ENCODE measurements around the gene WIPF3.
A peak's percentile ranks its signal among the peaks of the same experiment; 100 is the strongest.

The WIPF3 gene

GRCh38 chr7:29921404-29922010, 115.2 kb downstream of the WIPF3 start:
- DNase-seq: peak; percentile 30

DNA sequence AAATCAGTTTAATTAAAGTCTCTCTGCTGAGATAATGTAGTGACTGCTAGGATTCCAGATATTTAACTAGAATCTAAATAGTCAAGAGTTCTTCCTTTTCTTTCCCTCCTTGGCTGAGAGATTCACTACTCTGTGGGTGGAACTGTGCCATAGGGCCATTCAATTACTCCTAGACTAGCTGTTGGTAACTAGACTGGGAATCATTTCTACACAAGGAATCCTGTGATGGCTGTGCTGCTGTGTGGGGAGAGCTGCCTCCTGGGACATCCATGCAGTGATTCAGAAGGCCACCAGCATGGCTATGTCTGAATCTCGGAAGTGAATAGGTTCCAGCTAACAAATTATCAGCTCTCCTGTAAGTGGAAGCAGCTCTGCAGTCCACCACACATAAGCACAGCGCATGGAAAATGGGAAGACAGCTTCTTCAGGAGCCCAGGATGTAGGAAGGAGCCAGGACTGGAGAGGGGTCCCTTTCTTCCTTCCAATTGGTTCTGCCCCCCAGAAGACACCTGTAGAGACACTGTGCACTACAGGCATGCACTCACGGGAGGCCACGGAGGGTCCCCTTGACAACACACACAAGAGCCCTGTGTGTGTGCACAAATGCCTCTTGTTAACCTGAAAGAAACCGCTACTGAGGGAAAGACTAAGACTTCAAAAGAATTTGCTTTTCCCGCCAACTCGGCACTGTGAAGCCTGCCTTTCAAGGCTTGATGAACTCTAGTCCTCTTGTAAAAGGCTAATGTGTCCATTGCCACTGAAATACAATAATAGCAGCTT, 116.8 kb downstream of the WIPF3 start:
- DNase-seq: no peak

DNA sequence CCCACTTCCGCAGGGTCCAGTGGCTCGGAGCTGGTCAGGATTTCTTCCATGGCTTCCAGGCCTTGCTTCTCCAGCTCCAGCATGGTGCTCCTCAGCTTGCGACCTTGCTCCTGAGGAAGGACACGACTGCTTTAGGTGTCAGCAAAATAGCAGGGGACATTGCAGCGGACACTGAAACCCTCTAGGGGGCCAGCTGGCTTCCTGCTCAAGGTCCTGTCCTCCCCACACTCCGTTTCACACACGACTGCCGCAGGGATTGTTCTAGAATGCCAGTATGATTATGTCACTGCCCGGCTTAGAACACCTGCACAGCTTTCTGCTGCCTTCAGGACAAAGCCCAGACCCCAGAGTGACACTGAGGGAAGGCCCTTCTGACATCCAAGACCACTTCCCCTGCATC, 117.7 kb downstream of the WIPF3 start:
- no peak for DNase-seq

DNA sequence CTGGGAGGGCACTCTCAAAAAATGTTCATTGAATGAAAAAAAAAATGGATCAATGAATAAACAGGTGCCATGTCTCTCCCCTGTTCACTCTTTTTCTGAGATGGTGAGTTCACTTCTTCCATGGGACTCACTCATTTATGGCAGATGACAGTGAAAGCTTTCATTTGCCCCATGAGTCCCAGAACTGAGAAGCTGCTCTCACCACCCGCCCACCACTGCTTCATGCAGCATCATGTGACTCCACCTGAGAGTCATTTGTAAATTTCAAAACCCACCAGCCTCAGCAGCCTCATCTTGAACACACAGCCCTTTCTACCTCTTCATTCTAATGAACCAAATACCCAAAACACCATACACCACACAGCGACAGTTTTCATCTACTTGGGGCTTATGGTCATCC, 118.4 kb downstream of the WIPF3 start:
- no peak for DNase-seq

DNA sequence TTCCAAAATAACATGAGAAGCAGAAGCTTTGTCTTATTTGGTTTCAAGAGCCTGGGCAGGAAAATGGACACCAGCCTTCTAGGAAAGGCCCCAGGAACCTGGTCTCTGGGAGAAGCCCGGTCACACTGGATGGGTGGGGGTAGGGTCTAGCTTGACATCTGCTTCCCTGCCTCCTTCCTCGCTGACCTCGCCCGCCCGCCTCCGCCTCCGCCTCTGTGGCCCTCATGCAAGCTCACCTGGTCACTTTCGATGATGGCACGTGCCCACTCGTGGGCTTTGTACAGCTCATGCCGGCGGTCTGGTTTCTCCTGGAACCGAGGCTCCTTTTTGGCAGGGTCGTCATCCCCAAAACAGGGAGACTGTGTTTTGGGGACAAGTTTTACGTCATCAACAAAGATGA, 119.9 kb downstream of the WIPF3 start:
- DNase-seq: no peak

DNA sequence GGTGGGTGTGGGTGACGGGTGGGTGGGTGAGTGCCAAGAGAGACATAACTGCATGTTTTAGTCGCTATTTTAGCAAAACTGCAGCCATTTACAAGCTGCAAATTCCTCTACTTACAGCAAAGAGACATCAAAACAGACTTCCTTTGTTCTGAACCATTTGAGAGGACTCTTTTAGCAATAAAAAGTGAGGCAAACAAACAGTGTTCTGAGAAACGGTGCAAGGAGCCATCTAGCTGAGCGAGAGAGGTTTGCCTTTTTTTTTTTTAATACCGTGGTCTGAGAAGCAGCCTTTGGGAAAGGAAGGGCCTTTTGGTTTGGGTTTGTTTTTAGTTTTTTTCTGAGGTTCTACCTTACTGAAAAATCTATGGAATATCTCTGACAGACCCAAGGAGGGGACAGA, 120.4 kb downstream of the WIPF3 start:
- DNase-seq: no peak

GRCh38 chr7:29929018-29929807, 122.9 kb downstream of the WIPF3 start:
- DNase-seq: no peak

DNA sequence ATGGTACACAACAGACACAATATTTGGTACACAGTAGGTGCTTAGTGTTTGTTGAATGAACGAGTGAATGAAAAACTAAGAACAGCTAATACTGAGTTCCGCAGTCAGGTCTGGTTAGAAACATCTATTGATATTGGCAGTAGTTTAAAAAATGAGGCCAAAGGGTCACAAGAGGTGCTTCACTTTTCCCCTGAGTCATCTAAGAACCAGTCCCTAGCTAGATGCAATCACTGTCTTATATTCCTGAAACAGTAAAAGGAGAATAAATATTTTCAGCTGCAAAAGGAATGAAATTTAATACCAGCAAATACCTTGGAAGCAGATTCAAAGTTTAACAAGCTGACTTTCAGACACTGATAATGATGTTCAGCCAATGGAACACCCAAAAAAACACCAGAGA, 128.8 kb downstream of the WIPF3 start:
- DNase-seq: no peak

GRCh38 chr7:29937132-29937531, 130.8 kb downstream of the WIPF3 start:
- no peak for DNase-seq

- no peak for DNase-seq
Observed at GRCh38 chr7:29940199-29940598, 133.9 kb downstream of the WIPF3 start.

DNA sequence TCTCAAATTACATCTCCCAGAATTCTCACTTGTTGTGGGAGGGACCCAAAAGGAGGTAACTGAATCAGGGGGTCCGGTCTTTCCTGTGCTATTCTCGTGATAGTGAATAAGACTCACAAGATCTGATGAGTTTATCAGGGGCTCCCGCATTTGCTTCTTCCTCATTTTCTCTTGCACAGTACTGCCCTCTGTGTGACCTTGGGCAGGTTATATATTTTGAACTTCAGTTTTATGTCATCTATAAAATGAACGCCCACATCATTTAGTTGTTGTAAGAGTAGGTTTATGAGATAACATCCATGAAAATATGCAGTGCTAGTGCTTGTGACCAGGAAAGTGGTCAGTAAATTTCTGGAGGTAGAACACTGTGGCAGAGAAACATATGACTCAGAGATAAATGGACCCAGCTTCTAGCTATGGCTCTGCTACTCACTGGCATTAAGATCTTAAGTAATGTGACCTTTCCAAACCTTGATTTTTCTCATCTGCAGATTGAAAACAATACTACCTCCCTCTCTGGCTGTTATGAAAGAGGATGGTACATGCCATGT, 139.0 kb downstream of the WIPF3 start:
- no peak for DNase-seq

- DNase-seq: no peak
Observed at GRCh38 chr7:29946428-29947186, 140.3 kb downstream of the WIPF3 start.

- DNase-seq: no peak
Observed at GRCh38 chr7:29948587-29948986, 142.3 kb downstream of the WIPF3 start.

DNA sequence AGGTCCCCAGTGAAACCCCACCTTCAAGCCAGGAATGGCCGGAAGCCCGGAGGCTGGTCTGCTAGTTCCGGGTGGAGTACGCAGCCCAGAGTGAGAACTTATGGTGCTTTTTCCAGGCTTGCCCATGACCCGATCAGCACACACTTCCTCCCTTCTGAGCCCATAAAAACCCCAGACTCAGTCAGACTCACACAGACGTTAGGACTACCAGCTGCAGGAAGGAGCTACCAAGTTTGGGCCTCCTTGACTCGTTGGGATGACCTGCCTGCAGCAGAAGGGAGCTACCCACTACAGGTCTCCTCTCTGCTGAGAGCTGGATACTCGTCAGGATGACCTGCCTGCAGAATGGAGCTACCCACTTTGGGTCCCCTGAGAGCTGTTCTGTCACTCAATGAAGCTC, 144.2 kb downstream of the WIPF3 start:
- DNase-seq: no peak

- no peak for DNase-seq
Observed at GRCh38 chr7:29951206-29951605, 144.9 kb downstream of the WIPF3 start.

GRCh38 chr7:29953726-29954347, 147.5 kb downstream of the WIPF3 start:
- no peak for DNase-seq

- no peak for DNase-seq
Observed at GRCh38 chr7:29955075-29955792, 148.9 kb downstream of the WIPF3 start.

GRCh38 chr7:29955799-29956486, 149.6 kb downstream of the WIPF3 start:
- DNase-seq: no peak

- no peak for DNase-seq
Observed at GRCh38 chr7:29956487-29956836, 150.2 kb downstream of the WIPF3 start.

GRCh38 chr7:29957521-29958310, 151.4 kb downstream of the WIPF3 start:
- peak; percentile 32 for DNase-seq

Data from NCI-H774 (cell line).